Natural killer cell (primary cell): ENCODE results near the gene RBPJ. TPM values are rescaled to one million over a fixed set of nuclear protein-coding genes. Genes with fewer than 3 reads are reported as not detected.

Experiments used
- ATAC-seq, 3 donors: fragments of 150-1000 bp in 2 of 3; fragments of 200-7000 bp in 1 of 3; cut with Tn5 transposase; 1 replicate in 1 of 3; 2 replicates in 2 of 3; pipeline ENCODE4 v1.10.0; 2021; ENCODE audit warnings: mild to moderate bottlenecking in 2 of 3, moderate library complexity in 2 of 3
- DNase-seq, 2 donors: peaks; one replicate each; pipeline versions ENCODE4 v3.0.0 to v3.0.0-alpha.2; 2013 to 2021; ENCODE audit warnings: mixed read lengths in 1 of 2
- H3K27ac ChIP-seq: one replicate; pipeline ENCODE4 v1.5.1; 2013; ENCODE audit warnings: mild to moderate bottlenecking, low read length
- H3K27me3 ChIP-seq: one replicate; pipeline ENCODE4 v1.6.1; 2013; ENCODE audit warnings: low read length; ENCODE audit not compliant: control insufficient read depth, insufficient read depth
- H3K36me3 ChIP-seq: one replicate; pipeline ENCODE4 v1.6.1; 2013; ENCODE audit warnings: low read length; ENCODE audit not compliant: control insufficient read depth, insufficient read depth
- H3K4me1 ChIP-seq: one replicate; pipeline ENCODE4 v1.6.1; 2013; ENCODE audit warnings: low read length; ENCODE audit not compliant: control insufficient read depth, insufficient read depth
- H3K4me3 ChIP-seq: one replicate; pipeline ENCODE4 v1.5.1; 2013; ENCODE audit warnings: low read length
- H3K9me3 ChIP-seq: one replicate; pipeline ENCODE4 v1.6.1; 2013; ENCODE audit warnings: low read length; ENCODE audit not compliant: control insufficient read depth, insufficient read depth
- H3K27ac Mint-ChIP-seq, 2 donors: one replicate each; pipeline ENCODE4 v1.8.0; 2022; ENCODE audit warnings: mild to moderate bottlenecking in 2 of 2, mixed read lengths in 2 of 2, moderate library complexity in 1 of 2
- H3K27me3 Mint-ChIP-seq, 2 donors: one replicate each; pipeline ENCODE4 v1.8.0; 2022; ENCODE audit warnings: low read depth in 2 of 2, mixed read lengths in 2 of 2
- H3K36me3 Mint-ChIP-seq: one replicate; pipeline ENCODE4 v1.8.0; 2022; ENCODE audit warnings: mixed read lengths
- H3K4me1 Mint-ChIP-seq, 2 donors: one replicate each; pipeline ENCODE4 v1.8.0; 2022; ENCODE audit warnings: mixed read lengths in 2 of 2
- H3K4me3 Mint-ChIP-seq: one replicate; pipeline ENCODE4 v1.8.0; 2022; ENCODE audit warnings: mild to moderate bottlenecking, moderate library complexity, mixed read lengths
- H3K9me3 Mint-ChIP-seq, 2 donors: one replicate each; pipeline ENCODE4 v1.8.0; 2022; ENCODE audit warnings: mixed read lengths in 2 of 2
- WGBS: methylation state at CpG from one replicate; pipeline ENCODE4 v1.1.7; 2013; ENCODE audit warnings: missing lambda C conversion rate; ENCODE audit not compliant: insufficient coverage; 5-methylcytosine and 5-hydroxymethylcytosine counted together
- intact Hi-C: fragments of 100-400 bp; cut with micrococcal nuclease; formaldehyde crosslinking; loops from one replicate; pipeline ENCODE4 v1.14.2; 2022
- total RNA-seq, 4 donors: library from RNA; stranded (reverse); fragments of 120-200 nt in 1 of 4; gene quantifications; one replicate each; pipeline versions ENCODE4 v1.2.3 to v1.2.4, GENCODE V29; 2013 to 2022
- TF ChIP-seq, protein P1 (sequence below): fragments of 200-600 bp; IDR thresholded peaks from one replicate; pipeline ENCODE4 v1.8.0; 2022; ENCODE audit warnings: antibody characterized with exemption

Gene RBPJ
- total RNA-seq, 3 donors from 2014 or later (not counting 1 experiment from before 2014, with no cell fraction given) = 46.4 to 53.3 (median 48.8) TPM

- DNase-seq = peak in 1 of 2 donors; percentile 75
- 54% methylated on average over 3 of the region's 4 CpGs for WGBS
- TF ChIP-seq, protein P1, sequence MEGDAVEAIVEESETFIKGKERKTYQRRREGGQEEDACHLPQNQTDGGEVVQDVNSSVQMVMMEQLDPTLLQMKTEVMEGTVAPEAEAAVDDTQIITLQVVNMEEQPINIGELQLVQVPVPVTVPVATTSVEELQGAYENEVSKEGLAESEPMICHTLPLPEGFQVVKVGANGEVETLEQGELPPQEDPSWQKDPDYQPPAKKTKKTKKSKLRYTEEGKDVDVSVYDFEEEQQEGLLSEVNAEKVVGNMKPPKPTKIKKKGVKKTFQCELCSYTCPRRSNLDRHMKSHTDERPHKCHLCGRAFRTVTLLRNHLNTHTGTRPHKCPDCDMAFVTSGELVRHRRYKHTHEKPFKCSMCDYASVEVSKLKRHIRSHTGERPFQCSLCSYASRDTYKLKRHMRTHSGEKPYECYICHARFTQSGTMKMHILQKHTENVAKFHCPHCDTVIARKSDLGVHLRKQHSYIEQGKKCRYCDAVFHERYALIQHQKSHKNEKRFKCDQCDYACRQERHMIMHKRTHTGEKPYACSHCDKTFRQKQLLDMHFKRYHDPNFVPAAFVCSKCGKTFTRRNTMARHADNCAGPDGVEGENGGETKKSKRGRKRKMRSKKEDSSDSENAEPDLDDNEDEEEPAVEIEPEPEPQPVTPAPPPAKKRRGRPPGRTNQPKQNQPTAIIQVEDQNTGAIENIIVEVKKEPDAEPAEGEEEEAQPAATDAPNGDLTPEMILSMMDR = peak; percentile 89
Measured at GRCh38 chr4:26330186-26330787, 9.5 kb downstream of the RBPJ start.

GRCh38 chr4:26330946-26331345 lies 10.1 kb downstream of the RBPJ start:
- TF ChIP-seq, protein P1 = no peak
- H3K27ac ChIP-seq = no peak overlapping the region
- Mint-ChIP-seq H3K36me3 (no peaks in the 10 kb centered on the region), H3K27ac (no peak overlapping the region), H3K4me1 (peaks cover 17 to 23% of the 10 kb centered on the region in 2 donors), H3K4me3 (no peak overlapping the region), H3K27me3 (no peaks in the 10 kb centered on the region), H3K9me3 (no peaks in the 10 kb centered on the region)
- WGBS = 90% methylated on average over 6 of the region's 6 CpGs
- no peaks in the 10 kb centered on the region for H3K4me1 ChIP-seq
- ATAC-seq = no peak
- H3K4me3 ChIP-seq = no peak overlapping the region
- H3K9me3 ChIP-seq = no peaks in the 10 kb centered on the region
- intact Hi-C loops = loop anchor here (1.0 kb wide), 1 partner anchor 79 kb away; no protein-coding TSS in a partner anchor
- DNase-seq = no peak
- H3K27me3 ChIP-seq = no peaks in the 10 kb centered on the region
- no peaks in the 10 kb centered on the region for H3K36me3 ChIP-seq

More at GRCh38 chr4:26330186-26330787, 9.5 kb downstream of the RBPJ start:
- intact Hi-C loops = loop anchor here (1.0 kb wide), 1 partner anchor 80 kb away; no protein-coding TSS in a partner anchor
- no peak overlapping the region for H3K4me3 ChIP-seq
- H3K9me3 ChIP-seq = no peaks in the 10 kb centered on the region
- no peaks in the 10 kb centered on the region for H3K36me3 Mint-ChIP-seq
- no peaks in the 10 kb centered on the region for H3K9me3 Mint-ChIP-seq
- no peak overlapping the region for H3K27ac ChIP-seq
- peak; percentile 70 to 88 (median 86) for ATAC-seq
- no peak overlapping the region for H3K4me3 Mint-ChIP-seq
- H3K27me3 ChIP-seq = no peaks in the 10 kb centered on the region
- H3K36me3 ChIP-seq = no peaks in the 10 kb centered on the region
- no peaks in the 10 kb centered on the region for H3K4me1 ChIP-seq
- H3K4me1 Mint-ChIP-seq = peaks cover 16 to 25% of the 10 kb centered on the region in 2 donors
- no peaks in the 10 kb centered on the region for H3K27me3 Mint-ChIP-seq
- H3K27ac Mint-ChIP-seq = no peak overlapping the region

DNA sequence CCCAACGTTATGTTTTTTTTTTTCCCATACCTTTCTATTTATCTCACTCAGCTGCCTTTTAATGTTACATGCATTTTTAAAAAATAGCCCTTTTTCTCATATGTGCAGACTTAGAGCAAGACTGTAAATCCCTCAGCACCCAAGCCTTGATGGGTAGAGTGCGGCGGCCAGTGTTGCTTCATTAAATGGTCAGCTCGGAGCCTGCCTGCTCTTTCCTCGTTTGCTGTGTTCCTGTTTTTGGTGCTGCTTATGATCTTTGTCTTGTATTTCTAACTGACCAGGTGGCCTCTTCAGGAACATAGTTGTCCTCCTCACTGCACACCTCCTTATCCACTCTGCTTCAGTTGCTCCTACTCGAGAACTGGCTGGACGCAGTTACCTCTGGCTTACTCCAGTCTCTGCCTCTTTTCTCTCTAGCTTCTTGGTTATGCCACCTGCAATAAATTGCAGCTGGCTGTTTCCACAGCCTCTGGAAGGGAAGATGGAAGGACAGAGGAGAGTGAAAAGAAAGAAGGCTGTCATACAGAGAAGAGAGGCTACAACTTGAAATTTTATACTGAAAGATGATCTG lies 10.7 kb downstream of the RBPJ start:
- H3K4me3 ChIP-seq = no peak overlapping the region
- Mint-ChIP-seq H3K27me3 (no peaks in the 10 kb centered on the region), H3K27ac (no peak overlapping the region), H3K36me3 (no peaks in the 10 kb centered on the region), H3K4me3 (no peak overlapping the region), H3K9me3 (no peaks in the 10 kb centered on the region), H3K4me1 (peaks cover 21 to 27% of the 10 kb centered on the region in 2 donors)
- H3K27me3 ChIP-seq = no peaks in the 10 kb centered on the region
- intact Hi-C loops = no loop called here
- DNase-seq = no peak
- H3K4me1 ChIP-seq = no peaks in the 10 kb centered on the region
- no peak overlapping the region for H3K27ac ChIP-seq
- no peak for ATAC-seq
- WGBS = 85% methylated on average over 7 of the region's 7 CpGs
- TF ChIP-seq, protein P1 = no peak
- H3K9me3 ChIP-seq = no peaks in the 10 kb centered on the region
- no peaks in the 10 kb centered on the region for H3K36me3 ChIP-seq
